GM10266 (cell line): ENCODE measurements around the gene FHIT.
"Not testable (repeated sequence)": the region's sequence is repeated elsewhere in the genome, so short reads cannot be mapped to it uniquely, and the experiment has no call there.

Experiments used
- DNase-seq: peaks from one replicate; pipeline ENCODE4 v3.0.0; 2012; ENCODE audit errors: extremely low spot score
- TF ChIP-seq, protein P1 (sequence below): IDR thresholded peaks from 2 replicates; pipeline ENCODE4 v1.5.1; 2012; ENCODE audit warnings: mild to moderate bottlenecking, low read depth; ENCODE audit not compliant: control insufficient read depth, insufficient read depth; ENCODE audit errors: missing control alignments

Gene FHIT

DNA sequence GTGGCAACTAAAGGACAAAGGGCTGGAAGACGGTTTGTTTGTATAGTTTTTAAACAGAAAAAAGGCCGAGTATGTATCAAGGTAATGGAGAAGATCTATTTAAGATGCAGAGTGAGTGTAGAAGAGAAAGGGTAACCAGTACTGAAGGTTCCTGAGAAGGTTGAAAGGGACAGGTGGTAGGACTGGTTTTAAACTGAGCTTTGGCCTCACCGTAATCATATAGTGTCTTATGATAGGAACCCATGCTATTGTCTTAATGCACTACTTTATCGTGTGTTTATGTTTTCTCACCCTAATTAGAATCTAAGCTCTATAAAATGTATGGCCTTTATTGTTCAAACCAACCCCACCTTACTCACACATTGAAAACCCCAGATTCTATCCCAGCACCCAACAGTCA is 32.7 kb downstream of the FHIT start:
- DNase-seq: no peak
- TF ChIP-seq, protein P1, sequence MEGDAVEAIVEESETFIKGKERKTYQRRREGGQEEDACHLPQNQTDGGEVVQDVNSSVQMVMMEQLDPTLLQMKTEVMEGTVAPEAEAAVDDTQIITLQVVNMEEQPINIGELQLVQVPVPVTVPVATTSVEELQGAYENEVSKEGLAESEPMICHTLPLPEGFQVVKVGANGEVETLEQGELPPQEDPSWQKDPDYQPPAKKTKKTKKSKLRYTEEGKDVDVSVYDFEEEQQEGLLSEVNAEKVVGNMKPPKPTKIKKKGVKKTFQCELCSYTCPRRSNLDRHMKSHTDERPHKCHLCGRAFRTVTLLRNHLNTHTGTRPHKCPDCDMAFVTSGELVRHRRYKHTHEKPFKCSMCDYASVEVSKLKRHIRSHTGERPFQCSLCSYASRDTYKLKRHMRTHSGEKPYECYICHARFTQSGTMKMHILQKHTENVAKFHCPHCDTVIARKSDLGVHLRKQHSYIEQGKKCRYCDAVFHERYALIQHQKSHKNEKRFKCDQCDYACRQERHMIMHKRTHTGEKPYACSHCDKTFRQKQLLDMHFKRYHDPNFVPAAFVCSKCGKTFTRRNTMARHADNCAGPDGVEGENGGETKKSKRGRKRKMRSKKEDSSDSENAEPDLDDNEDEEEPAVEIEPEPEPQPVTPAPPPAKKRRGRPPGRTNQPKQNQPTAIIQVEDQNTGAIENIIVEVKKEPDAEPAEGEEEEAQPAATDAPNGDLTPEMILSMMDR: no peak

DNA sequence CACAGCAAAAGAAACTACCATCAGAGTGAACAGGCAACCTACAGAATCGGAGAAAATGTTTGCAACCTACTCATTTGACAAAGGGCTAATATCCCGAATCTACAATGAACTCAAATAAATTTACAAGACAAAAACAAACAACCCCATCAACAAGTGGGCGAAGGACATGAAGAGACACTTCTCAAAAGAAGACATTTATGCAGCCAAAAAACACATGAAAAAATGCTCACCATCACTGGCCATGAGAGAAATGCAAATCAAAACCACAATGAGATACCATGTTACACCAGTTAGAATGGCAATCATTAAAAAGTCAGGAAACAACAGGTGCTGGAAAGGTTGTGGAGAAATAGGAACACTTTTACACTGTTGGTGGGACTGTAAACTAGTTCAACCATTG is 35.1 kb downstream of the FHIT start:
- DNase-seq: not testable (repeated sequence)

DNA sequence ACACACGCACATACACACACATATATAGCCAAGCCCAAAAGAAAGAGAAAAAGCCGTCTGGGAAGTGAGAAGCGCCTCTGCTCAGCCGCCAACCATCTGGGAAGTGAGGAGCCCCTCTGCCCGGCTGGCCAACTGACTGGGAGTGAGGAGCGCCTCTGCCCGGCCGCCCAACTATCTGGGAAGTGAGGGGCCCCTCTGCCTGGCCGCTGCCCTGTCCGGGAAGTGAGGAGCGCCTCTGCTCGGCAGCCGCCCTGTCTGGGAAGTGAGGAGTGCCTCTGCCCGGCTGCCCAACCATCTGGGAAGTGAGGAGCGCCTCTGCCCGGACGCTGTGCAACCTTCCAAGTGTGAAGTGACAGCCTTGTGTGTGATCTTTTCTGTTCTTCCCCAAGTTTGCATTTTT is 49.2 kb downstream of the FHIT start:
- no peak for DNase-seq
- TF ChIP-seq, protein P1: no peak

DNA sequence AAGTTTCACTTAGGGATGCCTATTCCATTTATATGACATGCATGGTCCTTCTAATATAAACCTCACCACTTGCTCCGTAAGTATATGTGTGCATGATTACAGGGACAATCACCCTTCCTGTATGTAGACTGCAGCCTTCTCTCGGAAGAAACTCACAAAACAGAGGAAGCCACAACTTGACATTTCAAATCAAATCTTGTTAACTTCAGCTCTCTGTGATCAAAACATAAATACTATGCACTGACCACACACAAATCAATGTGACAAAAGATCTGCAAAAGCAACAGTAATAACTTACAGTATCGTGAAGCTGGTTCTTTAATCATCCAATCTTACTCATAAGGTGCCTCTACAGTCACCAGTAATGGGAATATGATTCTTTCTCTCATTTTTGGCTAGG is 50.2 kb downstream of the FHIT start:
- DNase-seq: no peak
- TF ChIP-seq, protein P1: no peak

DNA sequence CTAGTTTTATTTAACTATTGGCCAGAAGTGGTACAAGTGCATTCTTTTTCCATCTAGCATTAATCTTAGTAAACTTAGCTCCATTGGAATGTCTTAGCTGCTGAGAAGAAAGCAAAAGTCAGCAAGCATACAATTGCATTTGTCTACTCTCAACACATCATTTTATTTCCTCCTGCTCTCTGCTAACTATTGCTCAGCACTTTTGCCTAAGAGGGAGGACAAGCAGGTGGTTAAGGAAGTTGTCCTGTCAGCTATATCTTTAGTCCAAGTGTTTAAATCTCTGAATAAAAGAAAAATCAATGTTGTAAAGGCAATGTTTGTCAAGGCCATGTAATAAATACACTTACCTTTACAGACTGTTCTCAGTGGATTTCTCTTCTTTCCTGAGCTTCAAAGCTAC is 51.0 kb downstream of the FHIT start:
- DNase-seq: no peak
- TF ChIP-seq, protein P1: no peak

DNA sequence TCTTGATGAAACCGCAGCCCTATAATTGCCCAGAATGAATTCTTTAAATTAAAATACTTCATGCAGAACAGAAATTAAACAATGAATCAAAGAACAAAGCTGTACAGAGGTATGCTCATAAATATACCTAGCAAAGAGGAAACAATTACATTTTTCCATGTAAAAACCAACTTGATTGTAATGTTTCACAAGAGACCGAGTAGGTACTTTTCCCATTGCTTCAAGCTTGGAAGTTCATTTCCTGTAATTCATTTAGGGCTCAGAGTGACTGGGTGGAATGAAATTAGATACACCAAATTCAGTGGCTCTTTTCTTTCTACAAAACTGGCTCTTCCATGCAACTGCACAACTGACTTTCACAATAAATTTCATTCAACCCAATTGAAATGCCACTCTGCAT is 51.4 kb downstream of the FHIT start:
- TF ChIP-seq, protein P1: no peak
- DNase-seq: no peak

DNA sequence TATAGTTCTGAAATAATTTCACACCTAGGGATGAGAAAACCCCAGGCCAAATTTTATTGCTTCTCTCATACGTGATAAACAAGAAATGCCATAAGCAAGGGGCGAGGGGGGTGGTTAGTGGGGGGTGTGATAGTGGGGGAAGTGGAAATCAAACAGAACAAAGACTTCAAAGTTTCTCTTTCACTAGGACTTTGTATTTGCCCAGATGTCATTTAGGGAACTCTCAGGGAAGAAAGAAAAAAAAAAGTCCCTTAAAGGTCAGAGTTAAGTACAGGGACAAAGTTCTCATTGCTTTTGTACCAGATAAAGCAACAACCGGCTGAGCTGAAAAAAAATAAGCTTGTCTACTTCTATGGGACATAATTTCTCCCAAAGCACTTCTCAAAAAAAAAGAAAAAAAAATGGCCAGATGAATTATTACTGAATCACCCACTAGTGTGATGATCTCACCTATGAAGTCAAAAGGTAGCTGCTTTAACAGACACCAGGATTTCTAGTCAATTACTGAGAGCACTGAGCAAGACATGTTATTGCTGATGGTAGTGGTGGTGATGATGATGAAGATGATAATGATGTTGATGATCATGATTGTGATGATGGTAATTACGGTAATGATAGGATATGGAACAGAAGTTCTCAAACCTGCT is 56.2 kb downstream of the FHIT start:
- DNase-seq: no peak
- TF ChIP-seq, protein P1: no peak

DNA sequence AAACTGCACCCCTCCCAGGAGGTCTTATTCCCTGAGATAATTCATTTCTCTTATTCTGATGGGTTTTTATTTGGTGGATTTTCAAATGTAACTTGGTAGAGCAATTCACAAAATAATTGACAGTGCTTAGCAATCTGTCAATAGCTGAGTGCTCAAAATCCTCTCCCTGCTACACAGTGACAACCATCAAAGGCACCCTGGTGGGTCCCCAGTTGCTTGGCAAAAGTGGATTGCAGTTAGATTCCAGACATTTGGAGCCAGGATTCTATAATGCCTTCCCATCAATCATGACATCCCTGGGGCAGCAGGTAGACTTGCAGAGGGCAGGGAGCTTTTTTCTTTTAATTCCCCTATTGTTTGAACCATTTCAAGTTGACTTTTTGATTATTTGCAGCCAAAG is 59.0 kb downstream of the FHIT start:
- TF ChIP-seq, protein P1: no peak
- no peak for DNase-seq

DNA sequence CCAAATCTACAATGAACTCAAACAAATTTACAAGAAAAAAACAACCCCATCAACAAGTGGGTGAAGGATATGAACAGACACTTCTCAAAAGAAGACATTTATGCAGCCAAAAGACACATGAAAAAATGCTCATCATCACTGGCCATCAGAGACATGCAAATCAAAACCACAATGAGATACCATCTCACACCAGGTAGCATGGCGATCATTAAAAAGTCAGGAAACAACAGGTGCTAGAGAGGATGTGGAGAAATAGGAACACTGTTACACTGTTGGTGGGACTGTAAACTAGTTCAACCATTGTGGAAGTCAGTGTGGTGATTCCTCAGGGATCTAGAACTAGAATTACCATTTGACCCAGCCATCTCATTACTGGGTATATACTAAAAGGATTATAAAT is 61.0 kb downstream of the FHIT start:
- DNase-seq: not testable (repeated sequence)
